GM19455 (cell line): Measurements from ENCODE around the gene NCAPG2.
"Not testable (repeated sequence)": the region's sequence is repeated elsewhere in the genome, so short reads cannot be mapped to it uniquely, and the experiment has no call there.

Experiments
- ATAC-seq: cut with Tn5 transposase; IDR thresholded peaks from one replicate; pipeline ENCODE4 v1.9.1; 2021; ENCODE audit not compliant: unreplicated experiment

NCAPG2 gene

GRCh38 chr7:158680754-158681153 lies 23.9 kb downstream of the NCAPG2 start:
- ATAC-seq, result no peak

DNA sequence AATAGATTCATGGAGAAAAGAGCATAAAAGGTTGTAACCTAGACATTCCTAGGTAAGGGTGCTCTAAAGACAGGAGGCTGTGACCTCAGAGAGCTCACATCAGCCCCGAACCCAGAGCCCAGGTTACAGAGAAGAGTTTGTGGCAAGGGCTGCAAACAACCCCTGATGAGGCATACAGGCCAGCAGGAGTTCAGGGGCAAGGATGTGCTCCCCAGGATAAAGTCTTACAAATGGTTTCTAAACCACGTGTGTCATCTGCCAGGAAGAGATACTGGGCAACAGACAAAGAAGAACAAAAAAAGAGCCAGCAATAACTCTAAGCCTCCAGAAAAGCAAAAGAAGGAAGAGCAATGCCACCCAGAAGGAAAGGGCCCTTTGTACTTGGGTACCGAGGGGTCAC lies 27.7 kb downstream of the NCAPG2 start:
- ATAC-seq, result no peak

GRCh38 chr7:158676171-158676840 lies 28.3 kb downstream of the NCAPG2 start:
- ATAC-seq, result no peak

DNA sequence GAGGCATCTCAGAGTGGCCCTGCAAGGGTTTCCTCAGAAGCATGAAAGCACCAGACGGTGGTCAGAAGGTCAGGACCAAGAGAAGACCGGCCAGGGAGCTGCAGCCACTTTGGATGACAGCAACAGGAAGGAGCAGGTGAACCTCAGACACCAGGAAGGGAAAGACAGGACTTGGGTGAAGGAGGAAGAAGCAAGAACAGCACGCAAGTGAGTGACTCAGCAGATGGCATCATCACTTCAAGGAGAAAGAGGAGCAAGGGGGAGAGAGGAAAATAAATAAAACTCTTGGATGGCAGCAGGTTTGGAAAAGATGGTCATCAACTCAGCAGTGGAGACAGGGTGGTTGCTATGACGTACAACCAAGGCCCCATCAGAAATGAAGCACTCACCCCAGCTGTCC lies 31.6 kb downstream of the NCAPG2 start:
- no peak for ATAC-seq

- not testable (repeated sequence) for ATAC-seq
Observed at GRCh38 chr7:158668086-158668485, 36.5 kb downstream of the NCAPG2 start.

DNA sequence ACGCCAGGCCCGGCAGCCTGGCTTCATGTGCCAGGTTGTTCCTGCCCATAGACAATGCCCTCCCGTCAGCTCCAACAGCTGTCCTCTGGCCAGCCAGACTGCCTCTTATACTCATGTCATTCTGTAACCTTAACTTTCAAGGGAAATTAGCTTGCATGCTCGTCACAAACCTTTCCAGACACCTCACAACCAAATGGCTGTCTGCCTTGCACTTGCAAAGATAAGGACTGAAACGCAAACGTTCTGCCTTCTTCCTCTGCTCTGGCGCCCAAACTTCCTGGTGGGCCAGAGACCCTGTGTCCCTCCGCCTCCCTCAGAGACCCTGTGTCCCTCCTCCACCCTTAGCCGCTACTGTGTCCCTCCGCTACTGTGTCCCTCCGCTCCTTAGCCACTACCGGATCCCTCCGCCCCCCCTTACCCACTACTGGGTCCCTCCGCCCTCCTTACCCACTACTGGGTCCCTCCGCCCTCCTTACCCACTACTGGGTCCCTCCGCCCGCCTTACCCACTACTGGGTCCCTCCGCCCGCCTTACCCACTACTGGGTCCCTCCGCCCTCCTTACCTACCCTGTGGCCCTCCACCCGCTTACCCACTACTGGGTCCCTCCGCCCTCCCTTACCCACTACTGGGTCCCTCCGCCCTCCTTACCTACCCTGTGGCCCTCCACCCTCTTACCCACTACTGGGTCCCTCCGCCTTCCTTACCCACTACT lies 37.5 kb downstream of the NCAPG2 start:
- not testable (repeated sequence) for ATAC-seq

- ATAC-seq, result no peak
Observed at GRCh38 chr7:158666401-158666800, 38.2 kb downstream of the NCAPG2 start.

DNA sequence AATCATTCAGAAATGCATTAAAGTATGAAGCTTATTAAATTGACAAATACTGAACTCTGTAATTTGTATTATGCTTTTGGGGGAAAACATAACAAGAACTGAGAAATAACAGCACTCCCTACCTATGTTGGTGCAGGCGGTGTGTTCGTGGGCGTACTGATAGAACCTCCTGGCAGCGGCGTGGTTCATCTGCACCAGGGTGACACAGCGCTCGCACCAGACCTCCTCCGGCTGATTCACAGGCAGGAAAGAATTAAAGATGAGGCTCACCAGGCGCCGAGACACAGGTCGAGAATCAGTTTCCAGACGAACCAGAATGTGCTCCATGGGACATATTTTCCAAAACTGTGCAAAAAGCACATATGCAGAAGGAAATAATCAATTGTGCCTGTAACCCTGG lies 40.2 kb downstream of the NCAPG2 start:
- no peak for ATAC-seq

GRCh38 chr7:158663428-158663741 lies 41.2 kb downstream of the NCAPG2 start:
- ATAC-seq, result no peak

GRCh38 chr7:158662610-158663427 lies 41.8 kb downstream of the NCAPG2 start:
- no peak for ATAC-seq

- ATAC-seq, result no peak
Observed at GRCh38 chr7:158658475-158658874, 46.1 kb downstream of the NCAPG2 start.

- peak; percentile 52 for ATAC-seq
Observed at GRCh38 chr7:158657189-158657746, 47.3 kb downstream of the NCAPG2 start.

DNA sequence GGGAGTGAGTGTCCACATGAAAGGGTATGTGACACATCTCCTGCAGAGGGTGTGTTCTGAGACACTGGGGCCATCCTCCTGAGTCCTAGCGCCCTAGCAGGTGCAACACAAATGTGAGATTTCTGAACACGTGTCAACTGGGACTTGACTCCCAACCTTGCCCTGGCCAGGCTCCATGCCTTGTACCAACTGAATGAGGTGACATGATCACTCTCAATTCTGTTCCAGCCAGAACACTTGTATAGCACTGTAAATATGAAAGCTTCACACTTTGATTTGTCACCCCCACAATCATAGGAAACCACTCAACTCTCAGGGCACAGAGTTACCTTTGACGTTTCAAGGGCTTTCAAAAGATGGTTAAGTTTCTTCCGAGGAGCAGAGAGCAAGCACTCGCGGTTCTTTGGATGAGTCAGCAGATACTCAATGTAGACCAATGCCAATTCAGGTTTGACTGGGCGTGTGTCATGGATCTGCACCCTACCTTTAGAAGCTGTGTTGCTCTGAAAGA lies 48.6 kb downstream of the NCAPG2 start:
- peak; percentile 98 for ATAC-seq

- no peak for ATAC-seq
Observed at GRCh38 chr7:158655507-158655906, 49.1 kb downstream of the NCAPG2 start.

GRCh38 chr7:158651968-158652565 lies 52.5 kb downstream of the NCAPG2 start:
- no peak for ATAC-seq

GRCh38 chr7:158650821-158651225 lies 53.8 kb downstream of the NCAPG2 start:
- ATAC-seq, result no peak

GRCh38 chr7:158649279-158649678 lies 55.3 kb downstream of the NCAPG2 start:
- ATAC-seq, result no peak

GRCh38 chr7:158648787-158649186 lies 55.8 kb downstream of the NCAPG2 start:
- ATAC-seq, result no peak

GRCh38 chr7:158648168-158648567 lies 56.4 kb downstream of the NCAPG2 start:
- no peak for ATAC-seq

DNA sequence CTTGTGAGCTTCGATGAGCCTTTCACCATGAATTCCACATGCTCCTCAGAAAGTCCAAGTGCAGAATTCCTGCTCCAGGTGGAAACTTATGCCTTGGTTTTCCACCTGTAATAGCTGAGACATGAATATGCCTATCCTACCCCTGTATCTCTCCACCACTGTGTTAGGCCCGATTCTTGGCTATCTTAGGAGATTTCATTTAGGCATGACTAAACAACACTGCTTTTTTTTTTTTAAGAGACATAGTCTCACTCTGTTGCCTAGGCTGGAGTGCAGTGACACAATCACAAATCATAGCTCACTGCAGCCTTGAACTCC lies 57.2 kb downstream of the NCAPG2 start:
- no peak for ATAC-seq

DNA sequence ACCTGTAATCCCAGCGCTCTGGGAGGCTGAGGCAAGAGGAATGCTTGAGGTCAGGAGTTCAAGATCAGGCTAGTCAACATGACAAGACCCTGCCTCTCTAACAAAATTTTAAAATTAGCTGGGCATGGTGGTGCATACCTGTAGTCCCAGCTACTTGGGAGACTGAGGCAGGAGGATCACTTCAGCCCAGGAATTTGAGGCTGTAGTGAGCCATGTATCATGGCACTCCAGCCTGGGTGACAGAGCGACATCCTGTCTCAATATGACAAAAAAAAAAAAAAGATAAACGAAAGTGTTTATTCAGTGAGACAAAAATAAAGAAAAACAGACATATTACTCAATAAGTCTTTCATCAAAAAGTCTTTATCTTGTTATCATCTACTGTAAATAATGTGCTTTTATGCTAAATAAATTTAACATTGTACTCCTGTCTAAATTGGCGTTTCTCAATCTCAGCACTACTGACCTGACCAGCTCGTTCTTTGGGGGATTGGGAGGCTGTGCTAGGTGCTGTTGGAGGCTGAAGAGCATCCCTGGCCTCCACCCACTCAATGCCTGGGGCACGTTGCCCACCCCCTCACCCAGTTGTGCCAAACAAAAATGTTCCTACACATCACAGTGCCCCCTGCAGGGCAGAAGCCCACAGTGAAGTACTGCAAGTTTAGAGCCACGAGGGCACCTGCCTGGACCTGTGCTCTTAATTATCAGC lies 57.7 kb downstream of the NCAPG2 start:
- ATAC-seq, result no peak
